Astrocyte of the spinal cord (primary cell): ENCODE results near the gene UMODL1.

Experiments used
- DNase-seq: peaks from one replicate; pipeline ENCODE4 v3.0.0; 2011; ENCODE audit warnings: low read depth, low spot score
- H3K4me3 ChIP-seq: 2 replicates; pipeline ENCODE4 v1.5.1; 2011; ENCODE audit warnings: low read depth, mild to moderate bottlenecking, low read length, moderate library complexity
- CTCF ChIP-seq: IDR thresholded peaks from 2 replicates; pipeline ENCODE4 v1.5.1; 2012; ENCODE audit warnings: low read depth, mild to moderate bottlenecking, low read length, inconsistent platforms
- in situ Hi-C: cut with HindIII; loops from 2 replicates; pipeline ENCODE4 v1.10.0; 2017; ENCODE audit warnings: low sequenced_read_pairs

Gene UMODL1

GRCh38 chr21:42026082-42026435 lies 45.1 kb upstream of the UMODL1 start:
- no peak overlapping the region for H3K4me3 ChIP-seq
- no peak for TF ChIP-seq CTCF
- DNase-seq: no peak
- in situ Hi-C loops: no loop called here

GRCh38 chr21:42027085-42027821 lies 43.9 kb upstream of the UMODL1 start:
- in situ Hi-C loops: no loop called here

GRCh38 chr21:42027822-42028765 lies 43.0 kb upstream of the UMODL1 start:
- no peak for TF ChIP-seq CTCF
- in situ Hi-C loops: no loop called here
- DNase-seq: no peak
- no peak overlapping the region for H3K4me3 ChIP-seq

More at GRCh38 chr21:42027085-42027821, 43.9 kb upstream of the UMODL1 start:
- no peak for TF ChIP-seq CTCF
- H3K4me3 ChIP-seq: no peak overlapping the region
- DNase-seq: no peak

- in situ Hi-C loops: no loop called here
- no peak for DNase-seq
- TF ChIP-seq CTCF: no peak
- H3K4me3 ChIP-seq: no peak overlapping the region
Measured at GRCh38 chr21:42028766-42029425, 42.2 kb upstream of the UMODL1 start.

- DNase-seq: no peak
- no peak overlapping the region for H3K4me3 ChIP-seq
- no peak for TF ChIP-seq CTCF
- in situ Hi-C loops: no loop called here
Measured at GRCh38 chr21:42030311-42030710, 40.8 kb upstream of the UMODL1 start.

- no peak for DNase-seq
- no peak for TF ChIP-seq CTCF
- in situ Hi-C loops: no loop called here
- H3K4me3 ChIP-seq: no peak overlapping the region
Measured at GRCh38 chr21:42031241-42031640, 39.9 kb upstream of the UMODL1 start.
